Measurements from ENCODE around the gene MAP2. TPM values are rescaled to one million over a fixed set of nuclear protein-coding genes. Genes with fewer than 3 reads are reported as not detected.
"Not testable (repeated sequence)": the region's sequence is repeated elsewhere in the genome, so short reads cannot be mapped to it uniquely, and the experiment has no call there.

The MAP2 gene
- total and polyA plus RNA-seq, 9 donors = 5.4 to 23.9 (median 9.6) TPM

DNA sequence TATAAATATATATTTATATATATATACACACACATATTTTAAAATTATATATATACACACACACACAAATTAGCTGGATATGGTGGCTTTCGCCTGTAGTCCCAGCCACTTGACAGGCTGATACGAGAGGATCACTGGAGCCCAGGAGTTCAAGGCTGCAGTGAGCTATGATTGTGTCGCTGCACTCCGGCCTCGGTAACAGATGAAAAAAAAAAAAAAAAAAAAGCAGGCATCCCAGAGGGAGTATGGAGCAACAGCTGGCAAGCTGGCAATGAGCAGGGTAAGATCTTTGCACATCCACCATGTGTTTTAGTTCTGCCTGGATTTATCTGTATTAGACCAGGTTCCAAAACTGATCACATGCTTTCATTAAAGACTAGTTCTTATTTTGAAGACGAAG lies 170.1 kb downstream of the MAP2 start:
- WGBS, 3 donors = 73 to 91% (median 90%) methylated on average over 6 of the region's 6 CpGs
- TF ChIP-seq POLR2A (IDR thresholded peaks at IDR 0.05) = no peak
- TF ChIP-seq EP300 (IDR thresholded peaks at IDR 0.05) = no peak
- TF ChIP-seq, protein P1, sequence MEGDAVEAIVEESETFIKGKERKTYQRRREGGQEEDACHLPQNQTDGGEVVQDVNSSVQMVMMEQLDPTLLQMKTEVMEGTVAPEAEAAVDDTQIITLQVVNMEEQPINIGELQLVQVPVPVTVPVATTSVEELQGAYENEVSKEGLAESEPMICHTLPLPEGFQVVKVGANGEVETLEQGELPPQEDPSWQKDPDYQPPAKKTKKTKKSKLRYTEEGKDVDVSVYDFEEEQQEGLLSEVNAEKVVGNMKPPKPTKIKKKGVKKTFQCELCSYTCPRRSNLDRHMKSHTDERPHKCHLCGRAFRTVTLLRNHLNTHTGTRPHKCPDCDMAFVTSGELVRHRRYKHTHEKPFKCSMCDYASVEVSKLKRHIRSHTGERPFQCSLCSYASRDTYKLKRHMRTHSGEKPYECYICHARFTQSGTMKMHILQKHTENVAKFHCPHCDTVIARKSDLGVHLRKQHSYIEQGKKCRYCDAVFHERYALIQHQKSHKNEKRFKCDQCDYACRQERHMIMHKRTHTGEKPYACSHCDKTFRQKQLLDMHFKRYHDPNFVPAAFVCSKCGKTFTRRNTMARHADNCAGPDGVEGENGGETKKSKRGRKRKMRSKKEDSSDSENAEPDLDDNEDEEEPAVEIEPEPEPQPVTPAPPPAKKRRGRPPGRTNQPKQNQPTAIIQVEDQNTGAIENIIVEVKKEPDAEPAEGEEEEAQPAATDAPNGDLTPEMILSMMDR (IDR thresholded peaks at IDR 0.05) = no peak
- Histone ChIP-seq H3K27ac (no peak overlapping the region), H3K27me3 (no peaks in the 10 kb centered on the region), H3K4me3 (no peak overlapping the region), H3K4me1 (ENCODE audit: insufficient read depth) (no peaks in the 10 kb centered on the region), H3K9me3 (no peaks in the 10 kb centered on the region), H3K36me3 (no peaks in the 10 kb centered on the region)
- intact Hi-C loops (cut with DNase I) = no loop called here
- DNase-seq = no peak

DNA sequence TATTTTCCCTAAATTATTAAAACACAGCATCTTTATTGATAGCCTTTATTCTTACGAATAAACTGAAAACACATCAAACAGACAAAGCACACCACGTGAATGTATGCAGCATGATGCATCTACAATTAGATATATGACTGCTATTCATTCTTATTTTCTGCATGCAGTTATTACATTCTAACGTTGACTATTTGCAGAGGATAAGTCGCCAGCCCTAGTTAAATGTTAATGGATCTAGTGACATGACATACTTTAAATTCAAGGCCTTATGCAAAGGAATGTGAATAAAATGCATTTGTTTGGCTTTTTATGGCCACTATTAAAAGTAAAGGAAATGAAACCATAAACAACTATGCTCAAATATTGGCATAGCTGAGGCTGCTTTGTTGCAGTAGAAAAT lies 172.4 kb downstream of the MAP2 start:
- no peak for DNase-seq
- H3K4me1 ChIP-seq (ENCODE audit: insufficient read depth) = no peaks in the 10 kb centered on the region
- 19 to 51% (median 35%) methylated on average over 4 of the region's 4 CpGs for whole genome bisulfite sequencing, 3 donors
- intact Hi-C loops (cut with DNase I) = no loop called here
- H3K4me3 ChIP-seq = no peak overlapping the region
- no peaks in the 10 kb centered on the region for H3K36me3 ChIP-seq
- H3K27me3 ChIP-seq = no peaks in the 10 kb centered on the region
- no peak overlapping the region for H3K27ac ChIP-seq
- no peaks in the 10 kb centered on the region for H3K9me3 ChIP-seq
- TF ChIP-seq POLR2A (IDR thresholded peaks at IDR 0.05) = no peak
- TF ChIP-seq, protein P1 (IDR thresholded peaks at IDR 0.05) = no peak
- TF ChIP-seq EP300 (IDR thresholded peaks at IDR 0.05) = no peak

DNA sequence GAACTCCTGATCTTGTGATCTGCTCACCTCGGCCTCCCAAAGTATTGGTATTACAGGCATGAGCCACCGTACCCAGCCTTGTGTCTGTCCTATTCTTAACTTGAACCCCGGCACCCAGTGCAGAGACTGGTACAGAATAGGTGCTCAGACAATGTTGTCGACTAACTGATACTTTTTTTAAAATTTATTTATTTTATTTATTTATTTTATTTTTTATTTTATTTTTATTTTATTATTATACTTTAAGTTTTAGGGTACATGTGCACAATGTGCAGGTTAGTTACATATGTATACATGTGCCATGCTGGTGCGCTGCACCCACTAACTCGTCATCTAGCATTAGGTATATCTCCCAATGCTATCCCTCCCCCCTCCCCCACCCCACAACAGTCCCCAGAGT lies 174.4 kb downstream of the MAP2 start:
- intact Hi-C loops (cut with DNase I); DNase-seq; H3K4me1 ChIP-seq (ENCODE audit: insufficient read depth); H3K27me3 ChIP-seq; H3K4me3 ChIP-seq; H3K9me3 ChIP-seq; H3K27ac ChIP-seq; H3K36me3 ChIP-seq: not testable (repeated sequence)
- WGBS, 3 donors = 96 to 98% (median 97%) methylated on average over 4 to 6 of the region's 6 CpGs

DNA sequence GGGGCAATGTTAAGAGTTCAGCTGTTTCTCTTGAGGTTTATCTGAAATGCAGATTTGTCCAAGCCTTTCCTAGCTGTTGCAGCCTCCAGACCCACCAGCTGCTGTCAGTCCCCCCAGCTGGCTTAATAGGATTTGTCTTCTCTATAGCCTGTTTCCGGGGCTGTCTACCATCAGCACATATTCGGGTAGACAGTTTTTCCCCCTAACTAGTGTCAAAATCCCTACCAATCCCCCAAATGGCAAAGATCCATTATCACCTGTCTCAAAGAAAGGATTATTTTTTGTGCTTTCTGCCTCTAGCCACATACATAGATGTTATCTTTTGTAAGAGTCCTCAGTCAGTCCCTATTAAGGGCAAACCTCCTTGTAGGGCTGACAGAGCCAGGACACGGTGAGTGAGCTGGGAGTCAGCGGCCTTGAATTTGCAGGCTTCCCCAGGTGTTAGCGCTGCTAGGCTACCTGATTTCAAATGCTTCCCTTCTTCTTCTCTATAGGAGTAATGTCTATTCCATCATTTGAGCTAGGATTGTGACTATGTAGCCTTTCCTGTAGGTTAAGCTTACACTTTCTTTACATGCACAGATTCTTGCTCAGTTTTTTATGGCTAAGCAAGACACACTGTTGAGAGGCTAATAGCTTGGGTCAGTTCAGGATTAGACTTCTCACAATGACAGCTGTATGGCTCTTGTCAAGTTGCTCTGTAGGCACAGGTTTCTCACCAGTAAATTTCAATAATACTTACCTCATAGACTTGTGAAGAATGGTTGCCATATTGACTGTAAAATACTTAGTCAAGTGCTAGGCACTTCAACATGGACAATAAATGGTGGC lies 176.7 kb downstream of the MAP2 start:
- TF ChIP-seq, protein P1 (IDR thresholded peaks at IDR 0.05) = no peak
- TF ChIP-seq POLR2A (IDR thresholded peaks at IDR 0.05) (no peak), EP300 (IDR thresholded peaks at IDR 0.05) (no peak)
- WGBS, 3 donors = 86 to 95% (median 90%) methylated on average over 5 of the region's 5 CpGs
- DNase-seq = no peak
- Histone ChIP-seq H3K36me3 (no peaks in the 10 kb centered on the region), H3K9me3 (no peaks in the 10 kb centered on the region), H3K4me3 (no peak overlapping the region), H3K4me1 (ENCODE audit: insufficient read depth) (no peaks in the 10 kb centered on the region), H3K27me3 (no peaks in the 10 kb centered on the region), H3K27ac (no peak overlapping the region)
- intact Hi-C loops (cut with DNase I) = no loop called here

GRCh38 chr2:209601497-209601896 lies 177.7 kb downstream of the MAP2 start:
- Histone ChIP-seq H3K9me3 (no peaks in the 10 kb centered on the region), H3K27ac (no peak overlapping the region), H3K4me1 (ENCODE audit: insufficient read depth) (no peaks in the 10 kb centered on the region), H3K36me3 (no peaks in the 10 kb centered on the region), H3K27me3 (no peaks in the 10 kb centered on the region), H3K4me3 (no peak overlapping the region)
- 81 to 87% (median 85%) methylated on average over 1 of the region's 1 CpG for WGBS, 3 donors
- no peak for DNase-seq
- intact Hi-C loops (cut with DNase I) = no loop called here
- TF ChIP-seq, protein P1 (IDR thresholded peaks at IDR 0.05) = no peak
- TF ChIP-seq POLR2A (IDR thresholded peaks at IDR 0.05) (no peak), EP300 (IDR thresholded peaks at IDR 0.05) (no peak)

All from ovary (tissue), 9 donors.